ENCODE results near the gene TRNAU1AP.

DNA sequence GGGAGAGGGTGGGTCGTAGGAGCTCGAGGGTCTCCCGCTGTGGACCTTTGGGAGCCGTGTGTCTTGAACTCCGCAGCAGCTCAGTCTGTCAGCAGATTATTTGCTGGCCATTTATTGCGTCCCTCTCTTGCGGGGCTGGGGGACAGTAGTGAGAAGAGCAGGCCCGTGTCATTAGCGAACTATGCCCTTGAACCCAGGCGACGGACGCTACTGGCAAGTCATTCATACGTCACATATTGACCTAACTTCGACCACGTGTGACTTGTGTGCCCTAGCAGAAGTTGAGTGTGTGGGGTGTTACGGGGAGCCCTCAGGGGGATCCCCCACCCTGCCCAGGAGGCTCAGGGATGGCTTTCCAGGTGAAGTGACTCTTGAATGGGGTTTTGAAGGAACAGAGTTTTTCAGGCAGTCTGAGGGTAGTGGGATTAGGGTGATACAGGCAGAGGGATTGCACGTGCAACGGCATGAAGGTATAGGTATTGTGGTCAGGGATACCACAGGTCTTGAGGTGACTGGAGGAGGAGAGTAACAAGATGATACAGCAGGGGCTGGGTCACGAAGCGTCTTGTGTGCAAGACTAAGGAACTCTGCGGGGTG lies 34.0 kb upstream of the TRNAU1AP start:
- TF ChIP-seq, protein P1, sequence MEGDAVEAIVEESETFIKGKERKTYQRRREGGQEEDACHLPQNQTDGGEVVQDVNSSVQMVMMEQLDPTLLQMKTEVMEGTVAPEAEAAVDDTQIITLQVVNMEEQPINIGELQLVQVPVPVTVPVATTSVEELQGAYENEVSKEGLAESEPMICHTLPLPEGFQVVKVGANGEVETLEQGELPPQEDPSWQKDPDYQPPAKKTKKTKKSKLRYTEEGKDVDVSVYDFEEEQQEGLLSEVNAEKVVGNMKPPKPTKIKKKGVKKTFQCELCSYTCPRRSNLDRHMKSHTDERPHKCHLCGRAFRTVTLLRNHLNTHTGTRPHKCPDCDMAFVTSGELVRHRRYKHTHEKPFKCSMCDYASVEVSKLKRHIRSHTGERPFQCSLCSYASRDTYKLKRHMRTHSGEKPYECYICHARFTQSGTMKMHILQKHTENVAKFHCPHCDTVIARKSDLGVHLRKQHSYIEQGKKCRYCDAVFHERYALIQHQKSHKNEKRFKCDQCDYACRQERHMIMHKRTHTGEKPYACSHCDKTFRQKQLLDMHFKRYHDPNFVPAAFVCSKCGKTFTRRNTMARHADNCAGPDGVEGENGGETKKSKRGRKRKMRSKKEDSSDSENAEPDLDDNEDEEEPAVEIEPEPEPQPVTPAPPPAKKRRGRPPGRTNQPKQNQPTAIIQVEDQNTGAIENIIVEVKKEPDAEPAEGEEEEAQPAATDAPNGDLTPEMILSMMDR (IDR thresholded peaks at IDR 0.05) = no peak
- TF ChIP-seq POLR2A (IDR thresholded peaks at IDR 0.05) = no peak
